Ishikawa (cell line): ENCODE measurements around the gene ZRANB3.

Experiments
- EP300 ChIP-seq: IDR thresholded peaks from 2 replicates; pipeline ENCODE4 v1.6.1; 2012; ENCODE audit warnings: borderline replicate concordance
- FOXM1 ChIP-seq: IDR thresholded peaks from 2 replicates; pipeline ENCODE4 v1.6.1; 2012; ENCODE audit warnings: low read depth, borderline replicate concordance
- MAX ChIP-seq: IDR thresholded peaks from 2 replicates; pipeline ENCODE4 v1.6.1; 2012
- RAD21 ChIP-seq: IDR thresholded peaks from 2 replicates; pipeline ENCODE4 v1.6.1; 2012; ENCODE audit warnings: low read depth
- TAF1 ChIP-seq: IDR thresholded peaks from 2 replicates; pipeline ENCODE4 v1.6.1; 2012; ENCODE audit warnings: low read depth, mild to moderate bottlenecking
- TCF12 ChIP-seq: IDR thresholded peaks from 2 replicates; pipeline ENCODE4 v1.6.1; 2012; ENCODE audit warnings: low read depth
- YY1 ChIP-seq: IDR thresholded peaks from 2 replicates; pipeline ENCODE4 v1.6.1; 2012; ENCODE audit warnings: low read depth
- TF ChIP-seq, protein P1 (sequence below): IDR thresholded peaks from 2 replicates; pipeline ENCODE4 v1.6.1; 2012

- TF ChIP-seq RAD21 (no peak), TCF12 (no peak), YY1 (no peak), TAF1 (no peak), FOXM1 (no peak), MAX (no peak), EP300 (no peak)
- TF ChIP-seq, protein P1, sequence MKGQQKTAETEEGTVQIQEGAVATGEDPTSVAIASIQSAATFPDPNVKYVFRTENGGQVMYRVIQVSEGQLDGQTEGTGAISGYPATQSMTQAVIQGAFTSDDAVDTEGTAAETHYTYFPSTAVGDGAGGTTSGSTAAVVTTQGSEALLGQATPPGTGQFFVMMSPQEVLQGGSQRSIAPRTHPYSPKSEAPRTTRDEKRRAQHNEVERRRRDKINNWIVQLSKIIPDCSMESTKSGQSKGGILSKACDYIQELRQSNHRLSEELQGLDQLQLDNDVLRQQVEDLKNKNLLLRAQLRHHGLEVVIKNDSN: no peak
Measured at GRCh38 chr2:135225781-135226180, 305.2 kb downstream of the ZRANB3 start.
